Calu3 (cell line): ENCODE data around the gene OR1L6. TPM values are rescaled to one million over a fixed set of nuclear protein-coding genes. Genes with fewer than 3 reads are reported as not detected.

ENCODE experiments used
- BruUV-seq: library from RNA; stranded (reverse); fragments of 400-500 nt; replicated peaks from 2 replicates; lab custom pipeline; 2021; lab: Mats Ljungman, UMichigan
- CTCF ChIA-PET: fragments of 300-600 bp; sonication (Branson Sonifier 250); formaldehyde crosslinking; loops from one replicate; lab custom pipeline; 2022; ENCODE audit warnings: antibody characterized with exemption; lab: Charles Lee
- DNase-seq: peaks from one replicate; pipeline ENCODE4 v3.0.0; 2022
- H3K27ac Mint-ChIP-seq: one replicate; pipeline ENCODE4 v1.8.0; 2022; ENCODE audit warnings: mixed read lengths; ENCODE audit not compliant: unreplicated experiment
- H3K27me3 Mint-ChIP-seq: one replicate; pipeline ENCODE4 v1.8.0; 2022; ENCODE audit warnings: mixed read lengths; ENCODE audit not compliant: unreplicated experiment
- H3K36me3 Mint-ChIP-seq: one replicate; pipeline ENCODE4 v1.8.0; 2022; ENCODE audit warnings: mild to moderate bottlenecking, moderate library complexity, mixed read lengths; ENCODE audit not compliant: insufficient read depth, unreplicated experiment
- H3K4me1 Mint-ChIP-seq: one replicate; pipeline ENCODE4 v1.8.0; 2022; ENCODE audit warnings: mild to moderate bottlenecking, low read depth, mixed read lengths; ENCODE audit not compliant: unreplicated experiment
- H3K4me3 Mint-ChIP-seq: one replicate; pipeline ENCODE4 v1.8.0; 2022; ENCODE audit warnings: mild to moderate bottlenecking, low read depth, moderate library complexity, mixed read lengths; ENCODE audit not compliant: unreplicated experiment
- H3K9me3 Mint-ChIP-seq: one replicate; pipeline ENCODE4 v1.8.0; 2022; ENCODE audit warnings: low read depth, mixed read lengths; ENCODE audit not compliant: unreplicated experiment
- CTCF ChIP-seq: fragments of 200-600 bp; IDR thresholded peaks from one replicate; pipeline ENCODE4 v1.8.0; 2022; ENCODE audit warnings: antibody characterized with exemption; ENCODE audit not compliant: unreplicated experiment
- intact Hi-C: fragments of 100-400 bp; cut with micrococcal nuclease; formaldehyde crosslinking; loops from one replicate; pipeline ENCODE4 v1.10.0; 2022; ENCODE audit not compliant: unreplicated experiment
- total RNA-seq: library from RNA; stranded (reverse); gene quantifications from 2 replicates; pipeline ENCODE4 v1.2.3, GENCODE V29; 2022

The OR1L6 gene
- total RNA-seq, 1 experiment from 2014 or later = not detected

GRCh38 chr9:122785269-122785668, 43.2 kb downstream of the OR1L6 start:
- intact Hi-C loops = no loop called here
- peaks cover 13% of the 10 kb centered on the region for H3K27me3 Mint-ChIP-seq
- H3K4me1 Mint-ChIP-seq = no peaks in the 10 kb centered on the region
- TF ChIP-seq CTCF = no peak
- CTCF ChIA-PET = no interaction called here
- DNase-seq = no peak
- H3K4me3 Mint-ChIP-seq = no peak overlapping the region
- no TSS peak for BruUV-seq
- no peak overlapping the region for H3K27ac Mint-ChIP-seq
- H3K36me3 Mint-ChIP-seq = no peaks in the 10 kb centered on the region
- H3K9me3 Mint-ChIP-seq = no peaks in the 10 kb centered on the region

- H3K4me3 Mint-ChIP-seq = no peak overlapping the region
- no peaks in the 10 kb centered on the region for H3K36me3 Mint-ChIP-seq
- peaks cover 13% of the 10 kb centered on the region for H3K27me3 Mint-ChIP-seq
- no peaks in the 10 kb centered on the region for H3K4me1 Mint-ChIP-seq
- CTCF ChIA-PET = no interaction called here
- H3K9me3 Mint-ChIP-seq = no peaks in the 10 kb centered on the region
- no peak overlapping the region for H3K27ac Mint-ChIP-seq
- TF ChIP-seq CTCF = no peak
- intact Hi-C loops = no loop called here
- no TSS peak for BruUV-seq
- no peak for DNase-seq
Measured at GRCh38 chr9:122786338-122786737, 44.2 kb downstream of the OR1L6 start.

GRCh38 chr9:122788831-122789230, 46.7 kb downstream of the OR1L6 start, which contains the start of gene OR5C1:
Gene OR5C1, plus strand, starts transcription at chr9:122788933. Its CDS starts 0 bp downstream, at chr9:122788933.
- BruUV-seq = no TSS peak
- no peaks in the 10 kb centered on the region for H3K9me3 Mint-ChIP-seq
- intact Hi-C loops = no loop called here
- no peaks in the 10 kb centered on the region for H3K36me3 Mint-ChIP-seq
- CTCF ChIA-PET = no interaction called here
- H3K4me1 Mint-ChIP-seq = no peaks in the 10 kb centered on the region
- peaks cover 3% of the 10 kb centered on the region for H3K27me3 Mint-ChIP-seq
- H3K4me3 Mint-ChIP-seq = no peak within 1 kb of the TSS
- no peak within 1 kb of the TSS for H3K27ac Mint-ChIP-seq
- DNase-seq = no peak
- no peak for TF ChIP-seq CTCF

GRCh38 chr9:122789256-122790046, 47.3 kb downstream of the OR1L6 start:
- no peaks in the 10 kb centered on the region for H3K4me1 Mint-ChIP-seq
- peaks cover 10% of the 10 kb centered on the region for H3K27me3 Mint-ChIP-seq
- DNase-seq = no peak
- CTCF ChIA-PET = interaction anchor here (0.6 kb wide), 1 partner anchor 14 kb away, joined by 7 read pairs; no protein-coding TSS in a partner anchor
- H3K4me3 Mint-ChIP-seq = no peak overlapping the region
- BruUV-seq = no TSS peak
- H3K27ac Mint-ChIP-seq = no peak overlapping the region
- no peak for TF ChIP-seq CTCF
- H3K9me3 Mint-ChIP-seq = no peaks in the 10 kb centered on the region
- intact Hi-C loops = no loop called here
- no peaks in the 10 kb centered on the region for H3K36me3 Mint-ChIP-seq
